H9 (cell line): ENCODE results near the gene SCT. TPM values are rescaled to one million over a fixed set of nuclear protein-coding genes. Genes with fewer than 3 reads are reported as not detected.

Experiments used
- DNase-seq: peaks from one replicate; pipeline ENCODE4 v3.0.0-alpha.2; 2017
- H2AFZ ChIP-seq: one replicate; pipeline ENCODE4 v1.6.1; 2013; ENCODE audit warnings: mild to moderate bottlenecking, low read length, control low read depth, moderate library complexity
- H2AK5ac ChIP-seq: 2 replicates; pipeline ENCODE4 v1.6.1; 2013; ENCODE audit warnings: low read length, control low read depth, mixed read lengths; ENCODE audit not compliant: insufficient read length
- H2BK120ac ChIP-seq: one replicate; pipeline ENCODE4 v1.6.1; 2013; ENCODE audit warnings: low read depth, mild to moderate bottlenecking, low read length, control low read depth, inconsistent platforms; ENCODE audit not compliant: poor library complexity, severe bottlenecking
- H2BK12ac ChIP-seq: 2 replicates; pipeline ENCODE4 v1.6.1; 2013; ENCODE audit warnings: low read length, control low read depth, mixed read lengths, low read depth; ENCODE audit not compliant: insufficient read length
- H2BK15ac ChIP-seq: 2 replicates; pipeline ENCODE4 v1.6.1; 2013; ENCODE audit warnings: low read depth, low read length, control low read depth
- H2BK20ac ChIP-seq: one replicate; pipeline ENCODE4 v1.6.1; 2013; ENCODE audit warnings: low read depth, mild to moderate bottlenecking, low read length, control low read depth, inconsistent platforms; ENCODE audit not compliant: poor library complexity, severe bottlenecking
- H2BK5ac ChIP-seq: 2 replicates; pipeline ENCODE4 v1.6.1; 2013; ENCODE audit warnings: low read length, control low read depth, mixed read lengths; ENCODE audit not compliant: insufficient read length
- H3K14ac ChIP-seq: 2 replicates; pipeline ENCODE4 v1.6.1; 2013; ENCODE audit warnings: low read length, control low read depth; ENCODE audit not compliant: insufficient read depth
- H3K18ac ChIP-seq: 2 replicates; pipeline ENCODE4 v1.6.1; 2013; ENCODE audit warnings: low read depth, mild to moderate bottlenecking, mixed read lengths, low read length, control low read depth; ENCODE audit not compliant: insufficient read length
- H3K23ac ChIP-seq: 2 replicates; pipeline ENCODE4 v1.6.1; 2013; ENCODE audit warnings: low read length, control low read depth, mixed read lengths, low read depth; ENCODE audit not compliant: insufficient read length
- H3K23me2 ChIP-seq: 2 replicates; pipeline ENCODE4 v1.6.1; 2013; ENCODE audit warnings: low read depth, mild to moderate bottlenecking, mixed read lengths, low read length, control low read depth; ENCODE audit not compliant: insufficient read length, poor library complexity, severe bottlenecking
- H3K27ac ChIP-seq: 2 replicates; pipeline ENCODE4 v1.5.1; 2013; ENCODE audit warnings: low read length, control low read depth, mixed read lengths, low read depth; ENCODE audit not compliant: insufficient read length
- H3K27me3 ChIP-seq: 2 replicates; pipeline ENCODE4 v1.6.1; 2013; ENCODE audit warnings: low read length, control low read depth, inconsistent platforms; ENCODE audit not compliant: insufficient read depth
- H3K4ac ChIP-seq: 2 replicates; pipeline ENCODE4 v1.6.1; 2013; ENCODE audit warnings: low read depth, mild to moderate bottlenecking, control low read depth, inconsistent platforms, low read length, moderate library complexity
- H3K4me1 ChIP-seq: 2 replicates; pipeline ENCODE4 v1.6.1; 2013; ENCODE audit warnings: low read length, control low read depth, inconsistent platforms; ENCODE audit not compliant: insufficient read depth
- H3K4me2 ChIP-seq: 2 replicates; pipeline ENCODE4 v1.6.1; 2013; ENCODE audit warnings: low read length, control low read depth, mixed read lengths; ENCODE audit not compliant: insufficient read length, insufficient read depth
- H3K56ac ChIP-seq: 2 replicates; pipeline ENCODE4 v1.6.1; 2013; ENCODE audit warnings: low read depth, mild to moderate bottlenecking, mixed read lengths, low read length, control low read depth; ENCODE audit not compliant: insufficient read length
- H3K79me1 ChIP-seq: 2 replicates; pipeline ENCODE4 v1.6.1; 2013; ENCODE audit warnings: low read depth, mild to moderate bottlenecking, moderate library complexity, low read length, control low read depth, inconsistent platforms; ENCODE audit not compliant: insufficient read depth, poor library complexity, severe bottlenecking
- H3K79me2 ChIP-seq: 2 replicates; pipeline ENCODE4 v1.6.1; 2013; ENCODE audit warnings: low read length, control low read depth, inconsistent platforms; ENCODE audit not compliant: insufficient read depth
- H3K9ac ChIP-seq: 2 replicates; pipeline ENCODE4 v1.6.1; 2013; ENCODE audit warnings: low read length, control low read depth, mixed read lengths; ENCODE audit not compliant: insufficient read length; ENCODE audit errors: extremely low read depth
- H3K9me3 ChIP-seq: one replicate; pipeline ENCODE4 v1.6.1; 2013; ENCODE audit warnings: low read depth, low read length, inconsistent platforms; ENCODE audit not compliant: control insufficient read depth
- H3T11ph ChIP-seq: one replicate; pipeline ENCODE4 v1.6.1; 2013; ENCODE audit warnings: mild to moderate bottlenecking, low read length, control low read depth, inconsistent platforms
- H4K20me1 ChIP-seq: one replicate; pipeline ENCODE4 v1.6.1; 2013; ENCODE audit not compliant: control insufficient read depth, insufficient read length, insufficient read depth
- H4K5ac ChIP-seq: 2 replicates; pipeline ENCODE4 v1.6.1; 2013; ENCODE audit warnings: low read depth, mild to moderate bottlenecking, mixed read lengths, low read length, control low read depth; ENCODE audit not compliant: insufficient read length
- H4K8ac ChIP-seq: replicated peaks from 2 replicates; pipeline ENCODE4 v1.6.1; 2013; ENCODE audit warnings: low read length, control low read depth, mixed read lengths, low read depth; ENCODE audit not compliant: insufficient read length
- H4K91ac ChIP-seq: 2 replicates; pipeline ENCODE4 v1.6.1; 2013; ENCODE audit warnings: low read depth, mild to moderate bottlenecking, moderate library complexity, mixed read lengths, low read length, control low read depth; ENCODE audit not compliant: insufficient read length
- H3K27ac Mint-ChIP-seq, 3 experiments: 2 replicates in 2 of 3; 3 replicates in 1 of 3; pipeline ENCODE4 v1.8.0; 2020 to 2021; ENCODE audit warnings: mixed read lengths in 3 of 3, mild to moderate bottlenecking in 1 of 3, moderate library complexity in 1 of 3
- H3K27me3 Mint-ChIP-seq: 2 replicates; pipeline ENCODE4 v1.8.0; 2021; ENCODE audit warnings: low read depth, mild to moderate bottlenecking, moderate library complexity, mixed read lengths
- H3K36me3 Mint-ChIP-seq, 3 experiments: 2 replicates in 2 of 3; 3 replicates in 1 of 3; pipeline ENCODE4 v1.8.0; 2020 to 2021; ENCODE audit warnings: low read depth in 3 of 3, mixed read lengths in 3 of 3; ENCODE audit not compliant: insufficient read depth in 1 of 3
- H3K4me1 Mint-ChIP-seq, 2 experiments: 2 replicates each; pipeline ENCODE4 v1.8.0; 2020; ENCODE audit warnings: mixed read lengths in 2 of 2
- H3K4me3 Mint-ChIP-seq, 2 experiments: 2 replicates in 1 of 2; 3 replicates in 1 of 2; pipeline ENCODE4 v1.8.0; 2020 to 2021; ENCODE audit warnings: mild to moderate bottlenecking in 2 of 2, mixed read lengths in 2 of 2, moderate library complexity in 1 of 2
- H3K9me3 Mint-ChIP-seq, 2 experiments: 2 replicates in 1 of 2; 3 replicates in 1 of 2; pipeline ENCODE4 v1.8.0; 2020; ENCODE audit warnings: mild to moderate bottlenecking in 2 of 2, mixed read lengths in 2 of 2, moderate library complexity in 1 of 2
- WGBS: extraction: QIAGEN DNeasy Blood & Tissue Kit; methylation state at CpG from one replicate; pipeline ENCODE4 v1.1.7; 2013; ENCODE audit warnings: missing lambda C conversion rate, low lambda C conversion rate, mixed read lengths; ENCODE audit not compliant: insufficient read length; ENCODE audit errors: extremely low coverage; 5-methylcytosine and 5-hydroxymethylcytosine counted together
- total RNA-seq: library from RNA; stranded (reverse); gene quantifications from 2 replicates; pipeline ENCODE4 v1.2.1, GENCODE V29; 2021
- TF ChIP-seq, protein P1 (sequence below): fragments of 200-600 bp; sonication (generic); conservative IDR thresholded peaks from 3 replicates; pipeline ENCODE4 v1.8.0; 2021; ENCODE audit warnings: antibody characterized with exemption, mild to moderate bottlenecking

SCT gene
- total RNA-seq, 1 experiment from 2014 or later = 1.8 TPM

DNA sequence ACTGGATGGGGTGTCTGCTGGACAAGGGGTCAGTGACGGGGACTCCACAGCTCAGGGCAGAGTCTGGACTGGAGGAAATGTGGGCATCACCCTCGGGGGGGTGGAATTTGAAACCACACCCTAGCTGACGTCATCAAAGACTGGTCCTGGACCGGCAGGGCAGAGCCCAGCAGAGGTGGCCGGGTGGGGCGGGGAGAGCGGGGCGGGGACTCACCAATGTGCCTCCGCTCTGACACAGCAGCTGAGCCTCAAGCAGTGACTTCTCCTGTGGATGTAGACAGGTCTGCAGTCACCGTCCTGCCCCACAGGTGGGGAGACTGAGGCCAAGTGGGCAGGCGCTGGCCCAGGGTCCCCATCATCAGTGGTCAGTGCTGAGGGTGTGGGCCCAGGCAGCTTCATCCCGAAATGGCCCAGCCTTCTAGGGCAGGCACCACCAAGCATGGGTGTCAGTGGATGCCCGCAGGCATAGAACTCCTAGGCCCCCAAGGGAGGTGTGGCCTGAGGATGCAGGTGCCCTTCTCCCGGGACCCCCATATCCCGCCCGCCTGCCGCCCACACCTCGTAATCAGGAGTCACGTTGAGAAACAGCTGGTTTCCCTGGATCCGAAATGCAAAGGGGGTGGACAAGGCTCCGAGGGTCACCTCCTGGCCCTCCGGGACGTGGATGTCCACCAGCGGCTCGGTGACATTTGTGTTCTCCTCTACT, 2.8 kb downstream of the SCT start:
- no peak overlapping the region for H3K23ac ChIP-seq
- H4K5ac ChIP-seq = no peak overlapping the region
- no peak overlapping the region for H3K56ac ChIP-seq
- DNase-seq = no peak
- H3K14ac ChIP-seq = no peak overlapping the region; the same call in 1 of the 2 replicates
- H2AFZ ChIP-seq = no peak overlapping the region
- no peaks in the 10 kb centered on the region for H3K4me1 ChIP-seq
- H3K27me3 ChIP-seq = peaks cover 6% of the 10 kb centered on the region; the same call in 1 of the 2 replicates
- H4K20me1 ChIP-seq = no peaks in the 10 kb centered on the region
- Mint-ChIP-seq H3K36me3 (peaks cover 0 to 3% (median 0%) of the 10 kb centered on the region in 3 experiments; a peak in 3 of 7 replicates), H3K4me3 (no peak overlapping the region), H3K4me1 (peaks cover 6 to 18% of the 10 kb centered on the region in 2 experiments), H3K27ac (no peak overlapping the region), H3K27me3 (peaks cover 27% of the 10 kb centered on the region), H3K9me3 (no peaks in the 10 kb centered on the region; a peak in 1 of 5 replicates)
- no peak overlapping the region for H4K91ac ChIP-seq
- no peak overlapping the region for H3K27ac ChIP-seq
- H2BK5ac ChIP-seq = no peak overlapping the region
- H3K79me2 ChIP-seq = no peaks in the 10 kb centered on the region
- H3T11ph ChIP-seq = no peak overlapping the region
- H3K23me2 ChIP-seq = no peaks in the 10 kb centered on the region
- TF ChIP-seq, protein P1, sequence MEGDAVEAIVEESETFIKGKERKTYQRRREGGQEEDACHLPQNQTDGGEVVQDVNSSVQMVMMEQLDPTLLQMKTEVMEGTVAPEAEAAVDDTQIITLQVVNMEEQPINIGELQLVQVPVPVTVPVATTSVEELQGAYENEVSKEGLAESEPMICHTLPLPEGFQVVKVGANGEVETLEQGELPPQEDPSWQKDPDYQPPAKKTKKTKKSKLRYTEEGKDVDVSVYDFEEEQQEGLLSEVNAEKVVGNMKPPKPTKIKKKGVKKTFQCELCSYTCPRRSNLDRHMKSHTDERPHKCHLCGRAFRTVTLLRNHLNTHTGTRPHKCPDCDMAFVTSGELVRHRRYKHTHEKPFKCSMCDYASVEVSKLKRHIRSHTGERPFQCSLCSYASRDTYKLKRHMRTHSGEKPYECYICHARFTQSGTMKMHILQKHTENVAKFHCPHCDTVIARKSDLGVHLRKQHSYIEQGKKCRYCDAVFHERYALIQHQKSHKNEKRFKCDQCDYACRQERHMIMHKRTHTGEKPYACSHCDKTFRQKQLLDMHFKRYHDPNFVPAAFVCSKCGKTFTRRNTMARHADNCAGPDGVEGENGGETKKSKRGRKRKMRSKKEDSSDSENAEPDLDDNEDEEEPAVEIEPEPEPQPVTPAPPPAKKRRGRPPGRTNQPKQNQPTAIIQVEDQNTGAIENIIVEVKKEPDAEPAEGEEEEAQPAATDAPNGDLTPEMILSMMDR = no peak
- no peaks in the 10 kb centered on the region for H3K79me1 ChIP-seq
- H3K9ac ChIP-seq = no peak overlapping the region
- H3K4me2 ChIP-seq = no peak overlapping the region
- H2BK20ac ChIP-seq = no peak overlapping the region
- H2AK5ac ChIP-seq = no peak overlapping the region
- no peaks in the 10 kb centered on the region for H3K9me3 ChIP-seq
- no peak overlapping the region for H2BK12ac ChIP-seq
- H3K18ac ChIP-seq = no peak overlapping the region
- no peak overlapping the region for H4K8ac ChIP-seq
- no CpG with 5 or more reads among the region's 25 CpGs for WGBS
- no peak overlapping the region for H2BK15ac ChIP-seq
- H3K4ac ChIP-seq = no peak overlapping the region
- H2BK120ac ChIP-seq = no peak overlapping the region
